Measurements from ENCODE around the gene WDR35.

Gene WDR35

GRCh38 chr2:19897623-19898245, 92.2 kb downstream of the WDR35 start:
- no peaks in the 10 kb centered on the region for H3K27me3 ChIP-seq (replicated peaks; ENCODE audit: insufficient read depth, low read length)
- H3K9me3 ChIP-seq (replicated peaks; ENCODE audit: insufficient read depth, low read length), result no peaks in the 10 kb centered on the region
- no peak overlapping the region for H3K4me2 ChIP-seq (ENCODE audit: low read depth, low read length)
- H3F3A ChIP-seq (ENCODE audit: insufficient read depth, low read length), result peaks cover 16% of the 10 kb centered on the region
- TF ChIP-seq, protein P1, sequence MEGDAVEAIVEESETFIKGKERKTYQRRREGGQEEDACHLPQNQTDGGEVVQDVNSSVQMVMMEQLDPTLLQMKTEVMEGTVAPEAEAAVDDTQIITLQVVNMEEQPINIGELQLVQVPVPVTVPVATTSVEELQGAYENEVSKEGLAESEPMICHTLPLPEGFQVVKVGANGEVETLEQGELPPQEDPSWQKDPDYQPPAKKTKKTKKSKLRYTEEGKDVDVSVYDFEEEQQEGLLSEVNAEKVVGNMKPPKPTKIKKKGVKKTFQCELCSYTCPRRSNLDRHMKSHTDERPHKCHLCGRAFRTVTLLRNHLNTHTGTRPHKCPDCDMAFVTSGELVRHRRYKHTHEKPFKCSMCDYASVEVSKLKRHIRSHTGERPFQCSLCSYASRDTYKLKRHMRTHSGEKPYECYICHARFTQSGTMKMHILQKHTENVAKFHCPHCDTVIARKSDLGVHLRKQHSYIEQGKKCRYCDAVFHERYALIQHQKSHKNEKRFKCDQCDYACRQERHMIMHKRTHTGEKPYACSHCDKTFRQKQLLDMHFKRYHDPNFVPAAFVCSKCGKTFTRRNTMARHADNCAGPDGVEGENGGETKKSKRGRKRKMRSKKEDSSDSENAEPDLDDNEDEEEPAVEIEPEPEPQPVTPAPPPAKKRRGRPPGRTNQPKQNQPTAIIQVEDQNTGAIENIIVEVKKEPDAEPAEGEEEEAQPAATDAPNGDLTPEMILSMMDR (IDR thresholded peaks at IDR 0.05; ENCODE audit: low read length), result no peak
- TF ChIP-seq EZH2phosphoT487 (IDR thresholded peaks at IDR 0.05; ENCODE audit: low read length), result no peak
- no peak for DNase-seq
- no peaks in the 10 kb centered on the region for H3K36me3 ChIP-seq (replicated peaks; ENCODE audit: insufficient read depth, low read length)
- H4K20me1 ChIP-seq (ENCODE audit: insufficient read depth, low read length), result 0 out of 2 replicates have a peak, but pooled peaks cover 3% of the 10 kb centered on the region
- H3K4me1 ChIP-seq (ENCODE audit: low read length), result peaks cover 4% of the 10 kb centered on the region; the same call in 1 of the 2 replicates
- no peak overlapping the region for H2AFZ ChIP-seq (ENCODE audit: low read length)
- no peaks in the 10 kb centered on the region for H3K9me2 ChIP-seq (replicated peaks; ENCODE audit: insufficient read depth, low read length)
- H3K27ac ChIP-seq (ENCODE audit: low read length), result no peak overlapping the region
- H3K4me3 ChIP-seq (ENCODE audit: low read length), result no peak overlapping the region
- H3K9ac ChIP-seq (ENCODE audit: low read length), result no peak overlapping the region
- peaks cover 37% of the 10 kb centered on the region for H3K79me2 ChIP-seq (ENCODE audit: low read length)

GRCh38 chr2:19895535-19895934, 94.4 kb downstream of the WDR35 start:
- Histone ChIP-seq H2AFZ (ENCODE audit: low read length) (no peak overlapping the region), H3K9me3 (replicated peaks; ENCODE audit: insufficient read depth, low read length) (no peaks in the 10 kb centered on the region), H3K36me3 (replicated peaks; ENCODE audit: insufficient read depth, low read length) (no peaks in the 10 kb centered on the region), H3K9ac (ENCODE audit: low read length) (no peak overlapping the region), H4K20me1 (ENCODE audit: insufficient read depth, low read length) (0 out of 2 replicates have a peak, but pooled peaks cover 3% of the 10 kb centered on the region), H3K4me3 (ENCODE audit: low read length) (no peak overlapping the region), H3K4me2 (ENCODE audit: low read depth, low read length) (no peak overlapping the region), H3K27ac (ENCODE audit: low read length) (no peak overlapping the region), H3K9me2 (replicated peaks; ENCODE audit: insufficient read depth, low read length) (no peaks in the 10 kb centered on the region), H3K27me3 (replicated peaks; ENCODE audit: insufficient read depth, low read length) (no peaks in the 10 kb centered on the region), H3F3A (ENCODE audit: insufficient read depth, low read length) (peaks cover 9% of the 10 kb centered on the region; the same call in 1 of the 2 replicates), H3K79me2 (ENCODE audit: low read length) (peaks cover 24% of the 10 kb centered on the region), H3K4me1 (ENCODE audit: low read length) (peaks cover 4% of the 10 kb centered on the region; the same call in 1 of the 2 replicates)
- TF ChIP-seq, protein P1 (IDR thresholded peaks at IDR 0.05; ENCODE audit: low read length), result no peak
- no peak for TF ChIP-seq EZH2phosphoT487 (IDR thresholded peaks at IDR 0.05; ENCODE audit: low read length)
- no peak for TF ChIP-seq EZH2 (optimal IDR thresholded peaks at IDR 0.05; ENCODE audit: low read depth, low read length)
- no peak for DNase-seq

- Histone ChIP-seq H3K36me3 (replicated peaks; ENCODE audit: insufficient read depth, low read length) (no peaks in the 10 kb centered on the region), H3K4me1 (ENCODE audit: low read length) (0 out of 2 replicates have a peak, but pooled peaks cover 3% of the 10 kb centered on the region), H3K9me2 (replicated peaks; ENCODE audit: insufficient read depth, low read length) (no peaks in the 10 kb centered on the region), H3K4me3 (ENCODE audit: low read length) (no peak overlapping the region), H3K27me3 (replicated peaks; ENCODE audit: insufficient read depth, low read length) (no peaks in the 10 kb centered on the region), H2AFZ (ENCODE audit: low read length) (no peak overlapping the region), H3K9ac (ENCODE audit: low read length) (no peak overlapping the region), H3K4me2 (ENCODE audit: low read depth, low read length) (no peak overlapping the region), H3K79me2 (ENCODE audit: low read length) (peaks cover 19% of the 10 kb centered on the region), H4K20me1 (ENCODE audit: insufficient read depth, low read length) (0 out of 2 replicates have a peak, but pooled peaks cover 3% of the 10 kb centered on the region), H3K27ac (ENCODE audit: low read length) (no peak overlapping the region), H3F3A (ENCODE audit: insufficient read depth, low read length) (no peaks in the 10 kb centered on the region), H3K9me3 (replicated peaks; ENCODE audit: insufficient read depth, low read length) (no peaks in the 10 kb centered on the region)
- TF ChIP-seq, protein P1 (IDR thresholded peaks at IDR 0.05; ENCODE audit: low read length), result no peak
- TF ChIP-seq EZH2phosphoT487 (IDR thresholded peaks at IDR 0.05; ENCODE audit: low read length) (no peak), EZH2 (optimal IDR thresholded peaks at IDR 0.05; ENCODE audit: low read depth, low read length) (no peak)
- DNase-seq, result no peak
These were observed 95.6 kb downstream of the WDR35 start for GRCh38 chr2:19894134-19894792.

Measured in MM.1S (cell line).